Endothelial cell of umbilical vein (primary cell): ENCODE measurements around the gene CSMD2. TPM values are rescaled to one million over a fixed set of nuclear protein-coding genes. Genes with fewer than 3 reads are reported as not detected.

Experiments
- BruUV-seq: library from RNA; stranded (reverse); fragments of 400-500 nt; replicated peaks from 2 replicates; lab custom pipeline; 2021; lab: Mats Ljungman, UMichigan
- CTCF ChIA-PET: fragments of 300-600, 350-600 bp; sonication (Branson Sonifier 250); formaldehyde crosslinking; loops from one replicate; lab custom pipeline; 2021; ENCODE audit warnings: antibody characterized with exemption, inconsistent platforms; lab: Charles Lee
- POLR2A ChIA-PET: fragments of 300-600, 350-600 bp; sonication (Branson Sonifier 250); formaldehyde crosslinking; loops from one replicate; lab custom pipeline; 2021; ENCODE audit warnings: antibody characterized with exemption, inconsistent platforms; lab: Charles Lee
- DNase-seq: peaks from one replicate; pipeline ENCODE4 v3.0.0-alpha.2; 2011; ENCODE audit warnings: low read depth, low spot score
- FAIRE-seq: peaks from 2 replicates; lab custom pipeline; 2011; peaks lifted over from hg19 to GRCh38; lab: Jason Lieb, UNC
- H2AFZ ChIP-seq: 2 replicates; pipeline ENCODE4 v1.6.0; 2012; ENCODE audit warnings: low read depth, low read length, control low read depth, inconsistent platforms
- H3K27ac ChIP-seq: 2 replicates; pipeline ENCODE4 v1.5.1; 2011; ENCODE audit warnings: low read depth, mild to moderate bottlenecking, control low read depth, low read length, moderate library complexity; ENCODE audit not compliant: insufficient read depth
- H3K27me3 ChIP-seq, 2 experiments: 2 replicates each; pipeline versions ENCODE4 v1.6.0 to v1.6.1; 2011; ENCODE audit warnings: low read length in 2 of 2, mixed read lengths in 1 of 2; ENCODE audit not compliant: control insufficient read depth in 2 of 2, insufficient read depth in 2 of 2
- H3K36me3 ChIP-seq, 2 experiments: 2 replicates in 1 of 2; 3 replicates in 1 of 2; pipeline ENCODE4 v1.5.1; 2011; ENCODE audit warnings: low read length in 2 of 2, mild to moderate bottlenecking in 1 of 2, moderate library complexity in 1 of 2; ENCODE audit not compliant: control insufficient read depth in 2 of 2, insufficient read depth in 2 of 2; ENCODE audit errors: extremely low read depth in 1 of 2
- H3K4me1 ChIP-seq: 3 replicates; pipeline ENCODE4 v1.5.1; 2011; ENCODE audit warnings: mild to moderate bottlenecking, low read length; ENCODE audit not compliant: control insufficient read depth, insufficient read depth; ENCODE audit errors: extremely low read depth
- H3K4me2 ChIP-seq: 2 replicates; pipeline ENCODE4 v1.6.1; 2011; ENCODE audit warnings: low read length, control low read depth, mixed read lengths; ENCODE audit not compliant: insufficient read depth
- H3K4me3 ChIP-seq, 3 experiments: fragments of 200-600 bp in 1 of 3; sonication (generic), shearing (Covaris generic) in 1 of 3; replicated peaks in 1 of 3; 2 replicates each; pipeline ENCODE4 v1.5.1; 2011 to 2016; ENCODE audit warnings: control low read depth in 3 of 3, low read length in 3 of 3, mild to moderate bottlenecking in 2 of 3, inconsistent platforms in 1 of 3, low read depth in 1 of 3, moderate library complexity in 1 of 3; ENCODE audit not compliant: insufficient read depth in 1 of 3
- H3K79me2 ChIP-seq: 2 replicates; pipeline ENCODE4 v1.6.0; 2012; ENCODE audit warnings: low read length, inconsistent platforms; ENCODE audit not compliant: control insufficient read depth, insufficient read depth
- H3K9ac ChIP-seq: replicated peaks from 2 replicates; pipeline ENCODE3; 2011; ENCODE audit warnings: low read length, control low read depth; ENCODE audit not compliant: insufficient read depth; ENCODE audit errors: extremely low read depth
- H3K9me1 ChIP-seq: replicated peaks from 3 replicates; pipeline ENCODE4 v1.6.0; 2011; ENCODE audit warnings: mild to moderate bottlenecking, low read length; ENCODE audit not compliant: control insufficient read depth, insufficient read depth; ENCODE audit errors: extremely low read depth
- H3K9me3 ChIP-seq: replicated peaks from 2 replicates; pipeline ENCODE4 v1.5.1; 2012; ENCODE audit warnings: low read length, inconsistent platforms; ENCODE audit not compliant: control insufficient read depth, insufficient read depth
- H4K20me1 ChIP-seq: replicated peaks from 2 replicates; pipeline ENCODE3; 2011; ENCODE audit warnings: mild to moderate bottlenecking, low read length; ENCODE audit not compliant: control insufficient read depth, insufficient read depth; ENCODE audit errors: extremely low read depth
- EZH2 ChIP-seq: IDR thresholded peaks from 2 replicates; pipeline ENCODE4 v1.6.1; 2012; ENCODE audit warnings: borderline replicate concordance, low read depth, mild to moderate bottlenecking, moderate library complexity, low read length, inconsistent platforms; ENCODE audit not compliant: severe bottlenecking
- FOS ChIP-seq: IDR thresholded peaks from 2 replicates; pipeline ENCODE4 v1.6.1; 2011; ENCODE audit warnings: mild to moderate bottlenecking, low read length, moderate library complexity, borderline replicate concordance; ENCODE audit not compliant: insufficient read depth
- GATA2 ChIP-seq: IDR thresholded peaks from 2 replicates; pipeline ENCODE4 v1.7.0; 2011; ENCODE audit warnings: low read depth, mild to moderate bottlenecking, moderate library complexity, mixed read lengths, low read length; ENCODE audit not compliant: insufficient read length, insufficient read depth
- JUN ChIP-seq: IDR thresholded peaks from 2 replicates; pipeline ENCODE4 v1.6.1; 2011; ENCODE audit warnings: borderline replicate concordance, low read depth; ENCODE audit not compliant: insufficient read length, insufficient read depth
- MYC ChIP-seq: IDR thresholded peaks from one replicate; pipeline ENCODE4 v1.6.1; 2011; ENCODE audit warnings: mild to moderate bottlenecking, low read depth, low read length
- POLR2A ChIP-seq: IDR thresholded peaks from 2 replicates; pipeline ENCODE4 v1.6.1; 2012; ENCODE audit warnings: low read depth, mild to moderate bottlenecking, control low read depth, low read length
- POLR2AphosphoS5 ChIP-seq: IDR thresholded peaks from 2 replicates; pipeline ENCODE4 v1.6.1; 2012; ENCODE audit warnings: low read depth, mild to moderate bottlenecking, control low read depth, low read length, moderate library complexity; ENCODE audit not compliant: insufficient read depth
- dilution Hi-C: fragments of 300-500 bp; cut with MboI; formaldehyde crosslinking; loops from one replicate; pipeline ENCODE4 v1.15.0; 2019; ENCODE audit warnings: low sequenced_read_pairs; ENCODE audit not compliant: extremely low pct_ligation_motif_present
- intact Hi-C: fragments of 100-400 bp; cut with micrococcal nuclease; formaldehyde crosslinking; loops from one replicate; pipeline ENCODE4 v1.10.0; 2022
- polyA plus RNA-seq, 4 experiments: library from polyadenylated mRNA; depleted of rRNA in 3 of 4; stranded (reverse) in 3 of 4; unstranded in 1 of 4; fragments of >200 nt; gene quantifications; 2 replicates each; pipeline versions ENCODE4 v1.2.1 to v1.2.3, GENCODE V29; 2011 to 2012; ENCODE audit warnings: missing spikeins in 1 of 4
- total RNA-seq: library from RNA; stranded (reverse); gene quantifications from 2 replicates; pipeline ENCODE4 v1.2.3, GENCODE V29; 2021
- TF ChIP-seq, protein P1 (sequence below), 2 donors: IDR thresholded peaks; 1 replicate in 1 of 2; 2 replicates in 1 of 2; pipeline ENCODE4 v1.5.1; 2011; ENCODE audit warnings: low read length in 2 of 2, mild to moderate bottlenecking in 2 of 2, moderate library complexity in 2 of 2, control low read depth in 1 of 2, inconsistent platforms in 1 of 2, low read depth in 1 of 2; ENCODE audit not compliant: insufficient read depth in 1 of 2; ENCODE audit errors: extremely low read depth in 1 of 2
- TF ChIP-seq, protein P2 (sequence below): IDR thresholded peaks from 2 replicates; pipeline ENCODE4 v1.6.1; 2011; ENCODE audit not compliant: insufficient read depth, insufficient read length

Gene CSMD2
- total and polyA plus RNA-seq, 2 donors (not counting 3 experiments of a cell fraction or from before 2014, with no cell fraction given) = under 0.01 TPM; not detected in 1

DNA sequence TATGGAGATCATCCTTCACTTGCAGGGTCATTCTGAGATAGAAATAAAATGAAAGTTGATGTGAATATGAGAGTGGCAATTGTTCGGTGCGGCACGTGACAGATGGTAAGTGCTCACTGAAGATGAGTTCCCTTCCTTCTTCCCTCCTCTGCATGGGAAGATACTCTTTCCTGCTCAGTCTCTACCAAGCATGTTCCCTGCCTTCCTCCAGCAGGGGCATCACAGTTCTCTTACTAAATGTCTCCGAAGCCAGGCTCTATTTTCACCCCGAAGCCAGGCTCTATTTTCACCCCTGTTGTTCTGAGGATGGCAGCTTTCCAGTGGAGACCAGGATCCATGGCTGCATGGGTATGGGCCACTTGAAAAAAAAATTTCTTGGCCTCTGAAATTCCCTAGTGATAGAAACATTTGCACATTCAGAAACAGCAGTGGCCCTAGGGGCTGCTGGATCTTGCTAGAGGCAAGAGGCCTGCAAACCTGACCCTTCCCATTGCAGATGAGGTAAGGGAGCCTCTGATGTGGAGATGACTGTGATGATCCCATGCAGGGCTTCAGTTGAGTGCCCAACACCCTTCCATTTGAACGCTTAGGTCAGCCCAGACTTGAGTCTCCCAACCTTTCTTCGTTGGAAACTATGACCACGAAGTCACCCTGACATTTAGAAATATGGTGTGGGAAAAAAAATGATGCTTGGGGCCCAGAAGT is 424.8 kb downstream of the CSMD2 start:
- dilution Hi-C loops = no loop called here
- no TSS peak for BruUV-seq
- Histone ChIP-seq H3K9me3 (peaks cover 2% of the 10 kb centered on the region), H3K79me2 (no peaks in the 10 kb centered on the region), H3K4me2 (no peak overlapping the region), H2AFZ (no peak overlapping the region), H3K27ac (no peak overlapping the region), H3K27me3 (no peaks in the 10 kb centered on the region), H4K20me1 (no peaks in the 10 kb centered on the region), H3K9ac (no peak overlapping the region), H3K4me1 (no peaks in the 10 kb centered on the region), H3K4me3 (no peak overlapping the region), H3K9me1 (no peaks in the 10 kb centered on the region), H3K36me3 (no peaks in the 10 kb centered on the region)
- CTCF ChIA-PET = no interaction called here
- no peak for DNase-seq
- no peak for TF ChIP-seq EZH2
- no peak for TF ChIP-seq JUN
- TF ChIP-seq, protein P1, sequence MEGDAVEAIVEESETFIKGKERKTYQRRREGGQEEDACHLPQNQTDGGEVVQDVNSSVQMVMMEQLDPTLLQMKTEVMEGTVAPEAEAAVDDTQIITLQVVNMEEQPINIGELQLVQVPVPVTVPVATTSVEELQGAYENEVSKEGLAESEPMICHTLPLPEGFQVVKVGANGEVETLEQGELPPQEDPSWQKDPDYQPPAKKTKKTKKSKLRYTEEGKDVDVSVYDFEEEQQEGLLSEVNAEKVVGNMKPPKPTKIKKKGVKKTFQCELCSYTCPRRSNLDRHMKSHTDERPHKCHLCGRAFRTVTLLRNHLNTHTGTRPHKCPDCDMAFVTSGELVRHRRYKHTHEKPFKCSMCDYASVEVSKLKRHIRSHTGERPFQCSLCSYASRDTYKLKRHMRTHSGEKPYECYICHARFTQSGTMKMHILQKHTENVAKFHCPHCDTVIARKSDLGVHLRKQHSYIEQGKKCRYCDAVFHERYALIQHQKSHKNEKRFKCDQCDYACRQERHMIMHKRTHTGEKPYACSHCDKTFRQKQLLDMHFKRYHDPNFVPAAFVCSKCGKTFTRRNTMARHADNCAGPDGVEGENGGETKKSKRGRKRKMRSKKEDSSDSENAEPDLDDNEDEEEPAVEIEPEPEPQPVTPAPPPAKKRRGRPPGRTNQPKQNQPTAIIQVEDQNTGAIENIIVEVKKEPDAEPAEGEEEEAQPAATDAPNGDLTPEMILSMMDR (IDR thresholded peaks at IDR 0.05; ENCODE audit: extremely low read depth in 1 of 2, insufficient read depth in 1 of 2, low read depth in 1 of 2, low read length in 2 of 2) = no peak
- TF ChIP-seq MYC = no peak
- TF ChIP-seq POLR2A = no peak
- intact Hi-C loops = no loop called here
- FAIRE-seq = no peak
- POLR2A ChIA-PET = no interaction called here

DNA sequence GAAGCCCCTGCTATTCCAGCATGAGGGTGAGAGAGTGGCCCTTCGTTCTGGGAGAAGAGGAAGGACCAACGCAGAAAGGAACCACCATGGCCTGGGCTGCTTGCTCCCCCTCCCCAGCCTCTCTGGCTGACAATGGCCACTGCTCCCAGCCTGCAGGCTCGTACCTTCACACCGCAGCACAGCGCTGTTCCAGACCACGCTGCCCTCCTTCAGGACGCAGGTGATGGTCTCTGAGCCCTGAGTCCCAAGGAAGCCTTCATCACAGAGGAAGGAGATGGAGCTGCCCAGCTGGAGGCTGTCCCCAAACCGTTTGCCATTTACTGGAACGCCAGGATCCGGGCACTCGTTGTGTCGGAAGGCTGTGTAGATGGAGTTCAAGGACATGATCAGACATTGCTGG is 426.1 kb downstream of the CSMD2 start:
- peaks cover 2% of the 10 kb centered on the region for H3K9me3 ChIP-seq
- no peak overlapping the region for H2AFZ ChIP-seq
- intact Hi-C loops (no loop called here), dilution Hi-C loops (no loop called here)
- H3K79me2 ChIP-seq = no peaks in the 10 kb centered on the region
- no peak overlapping the region for H3K4me2 ChIP-seq
- ChIA-PET CTCF (no interaction called here), POLR2A (no interaction called here)
- no peaks in the 10 kb centered on the region for H3K27me3 ChIP-seq
- no TSS peak for BruUV-seq
- H3K9me1 ChIP-seq = no peaks in the 10 kb centered on the region
- no peak for TF ChIP-seq MYC
- TF ChIP-seq GATA2 = no peak
- TF ChIP-seq POLR2AphosphoS5 = no peak
- TF ChIP-seq JUN = no peak
- no peak for TF ChIP-seq POLR2A
- TF ChIP-seq, protein P2, sequence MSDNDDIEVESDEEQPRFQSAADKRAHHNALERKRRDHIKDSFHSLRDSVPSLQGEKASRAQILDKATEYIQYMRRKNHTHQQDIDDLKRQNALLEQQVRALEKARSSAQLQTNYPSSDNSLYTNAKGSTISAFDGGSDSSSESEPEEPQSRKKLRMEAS = no peak
- TF ChIP-seq, protein P1 (IDR thresholded peaks at IDR 0.05; ENCODE audit: extremely low read depth in 1 of 2, insufficient read depth in 1 of 2, low read depth in 1 of 2, low read length in 2 of 2) = no peak
- no peak for TF ChIP-seq FOS
- no peak for TF ChIP-seq EZH2
- DNase-seq (no peak), FAIRE-seq (no peak)
- H3K9ac ChIP-seq = no peak overlapping the region
- no peaks in the 10 kb centered on the region for H3K36me3 ChIP-seq
- no peaks in the 10 kb centered on the region for H3K4me1 ChIP-seq
- H3K4me3 ChIP-seq = no peak overlapping the region
- H4K20me1 ChIP-seq = no peaks in the 10 kb centered on the region
- H3K27ac ChIP-seq = no peak overlapping the region
